Kidney (tissue), 22 donors: Measurements from ENCODE around the gene GJD4. TPM values are rescaled to one million over a fixed set of nuclear protein-coding genes. Genes with fewer than 3 reads are reported as not detected.

ENCODE experiments used
- DNase-seq, 5 donors: peaks; one replicate each; pipeline ENCODE4 v3.0.0-alpha.2; 2013 to 2020
- FAIRE-seq: peaks from 2 replicates; lab custom pipeline; 2012; peaks lifted over from hg19 to GRCh38; lab: Jason Lieb, UNC
- H3K27ac ChIP-seq, 2 donors: one replicate each; pipeline ENCODE4 v1.7.0; 2013; ENCODE audit warnings: low read depth in 2 of 2, low read length in 2 of 2, inconsistent platforms in 1 of 2
- H3K27me3 ChIP-seq: one replicate; pipeline ENCODE4 v1.7.1; 2013; ENCODE audit warnings: low read length, inconsistent platforms; ENCODE audit not compliant: control insufficient read depth, insufficient read depth
- H3K36me3 ChIP-seq, 3 donors: one replicate each; pipeline versions ENCODE4 v1.7.0 to v1.7.1; 2013; ENCODE audit warnings: low read length in 3 of 3, control low read depth in 1 of 3, inconsistent platforms in 1 of 3; ENCODE audit not compliant: insufficient read depth in 3 of 3, control insufficient read depth in 2 of 3
- H3K4me1 ChIP-seq, 3 donors: one replicate each; pipeline versions ENCODE4 v1.7.0 to v1.7.1; 2013; ENCODE audit warnings: low read length in 3 of 3, inconsistent platforms in 1 of 3, low read depth in 1 of 3; ENCODE audit not compliant: control insufficient read depth in 2 of 3, insufficient read depth in 2 of 3
- H3K4me3 ChIP-seq, 3 donors: one replicate each; pipeline versions ENCODE4 v1.7.0 to v1.8.1; 2013; ENCODE audit warnings: low read length in 3 of 3, control low read depth in 1 of 3, inconsistent platforms in 1 of 3
- H3K9ac ChIP-seq, 3 donors: one replicate each; pipeline versions ENCODE4 v1.7.0 to v1.7.1; 2013; ENCODE audit warnings: low read length in 3 of 3, control low read depth in 1 of 3, inconsistent platforms in 1 of 3
- H3K9me3 ChIP-seq, 3 donors: one replicate each; pipeline versions ENCODE4 v1.7.0 to v1.7.1; 2013; ENCODE audit warnings: low read length in 3 of 3, control low read depth in 1 of 3, inconsistent platforms in 1 of 3; ENCODE audit not compliant: control insufficient read depth in 2 of 3, insufficient read depth in 1 of 3
- intact Hi-C: fragments of 100-400 bp; cut with DNase I; formaldehyde crosslinking; loops from one replicate; pipeline ENCODE4 v1.11.1; 2022
- long read RNA-seq, 10 donors: library from polyadenylated mRNA in 1 of 10; unstranded in 1 of 10; transcript quantifications; one replicate each; pipeline ENCODE4 v2.0.0 and lab custom pipeline, GENCODE V29; 2021 to 2026
- polyA plus RNA-seq: library from polyadenylated mRNA; stranded (reverse); fragments of 350-450 nt; fragmentation: Illumina TruSeq; extraction: RNeasy Lipid Tissue Mini Kit (QIAGEN cat#74804); gene quantifications from one replicate; pipeline ENCODE4 v1.2.3, GENCODE V29; 2014; ENCODE audit warnings: low read depth, low replicate concordance; ENCODE audit not compliant: insufficient read depth
- total RNA-seq: library from RNA; stranded (reverse); fragmentation: NEBNext Ultra II Directional; extraction: Animal tissue kit (Norgen Biotek cat#: 25700); gene quantifications from one replicate; pipeline ENCODE4 v1.2.1, GENCODE V29; 2021
- TF ChIP-seq, protein P1 (sequence below): IDR thresholded peaks from 3 replicates; pipeline ENCODE4 v1.5.1; 2012; ENCODE audit warnings: mild to moderate bottlenecking, moderate library complexity, borderline replicate concordance; ENCODE audit not compliant: insufficient read depth; ENCODE audit errors: extremely low read depth
- donor health status: control.
- donor health status: control.
- donor health status: control.
- donor health status: control.
- donor health status: control.
- donor health status: DM: yes; HTN: yes; CAD: no.
- donor health status: Normal renal cell carcinoma (clear cell type).

GJD4 gene
- total RNA-seq (not detected), polyA plus RNA-seq (not detected)
- long read RNA-seq, donor 1, result 0 reads
- long read RNA-seq, donor 2, result 0 reads
- long read RNA-seq, donor 3, result 0 reads
- long read RNA-seq, donor 4, result 0 reads
- long read RNA-seq, donor 5, result 0 reads
- long read RNA-seq, donor 6, result 0 reads
- long read RNA-seq, donor 7, result 0 reads
- long read RNA-seq, donor 8, result 0 reads
- long read RNA-seq, donor 9, result 0 reads
- long read RNA-seq, donor 10, result 0 reads

GRCh38 chr10:35605191-35605590, at the start of gene GJD4:
Gene GJD4, plus strand, starts transcription at chr10:35605341. Its CDS starts 227 bp downstream, at chr10:35605568.
- FAIRE-seq, result no peak
- Histone ChIP-seq H3K9me3 (peaks cover 0 to 6% (median 0%) of the 10 kb centered on the region in 3 donors), H3K4me1 (no peaks in the 10 kb centered on the region), H3K4me3 (no peak within 1 kb of the TSS), H3K27me3 (peaks cover 3% of the 10 kb centered on the region), H3K27ac (no peak within 1 kb of the TSS), H3K9ac (no peak within 1 kb of the TSS), H3K36me3 (no peaks in the 10 kb centered on the region)
- TF ChIP-seq, protein P1, sequence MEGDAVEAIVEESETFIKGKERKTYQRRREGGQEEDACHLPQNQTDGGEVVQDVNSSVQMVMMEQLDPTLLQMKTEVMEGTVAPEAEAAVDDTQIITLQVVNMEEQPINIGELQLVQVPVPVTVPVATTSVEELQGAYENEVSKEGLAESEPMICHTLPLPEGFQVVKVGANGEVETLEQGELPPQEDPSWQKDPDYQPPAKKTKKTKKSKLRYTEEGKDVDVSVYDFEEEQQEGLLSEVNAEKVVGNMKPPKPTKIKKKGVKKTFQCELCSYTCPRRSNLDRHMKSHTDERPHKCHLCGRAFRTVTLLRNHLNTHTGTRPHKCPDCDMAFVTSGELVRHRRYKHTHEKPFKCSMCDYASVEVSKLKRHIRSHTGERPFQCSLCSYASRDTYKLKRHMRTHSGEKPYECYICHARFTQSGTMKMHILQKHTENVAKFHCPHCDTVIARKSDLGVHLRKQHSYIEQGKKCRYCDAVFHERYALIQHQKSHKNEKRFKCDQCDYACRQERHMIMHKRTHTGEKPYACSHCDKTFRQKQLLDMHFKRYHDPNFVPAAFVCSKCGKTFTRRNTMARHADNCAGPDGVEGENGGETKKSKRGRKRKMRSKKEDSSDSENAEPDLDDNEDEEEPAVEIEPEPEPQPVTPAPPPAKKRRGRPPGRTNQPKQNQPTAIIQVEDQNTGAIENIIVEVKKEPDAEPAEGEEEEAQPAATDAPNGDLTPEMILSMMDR, result no peak
- intact Hi-C loops, result no loop called here
- DNase-seq, result no peak

- no peak overlapping the region for H3K9ac ChIP-seq
- no peaks in the 10 kb centered on the region for H3K27me3 ChIP-seq
- H3K4me1 ChIP-seq, result no peaks in the 10 kb centered on the region
- no peak overlapping the region for H3K27ac ChIP-seq
- intact Hi-C loops, result no loop called here
- H3K4me3 ChIP-seq, result no peak overlapping the region
- peaks cover 4 to 7% (median 6%) of the 10 kb centered on the region in 3 donors for H3K36me3 ChIP-seq
- TF ChIP-seq, protein P1, result no peak
- DNase-seq (no peak), FAIRE-seq (no peak)
- H3K9me3 ChIP-seq, result no peaks in the 10 kb centered on the region
These were observed 48.9 kb upstream of the GJD4 start for GRCh38 chr10:35555962-35556930.

DNA sequence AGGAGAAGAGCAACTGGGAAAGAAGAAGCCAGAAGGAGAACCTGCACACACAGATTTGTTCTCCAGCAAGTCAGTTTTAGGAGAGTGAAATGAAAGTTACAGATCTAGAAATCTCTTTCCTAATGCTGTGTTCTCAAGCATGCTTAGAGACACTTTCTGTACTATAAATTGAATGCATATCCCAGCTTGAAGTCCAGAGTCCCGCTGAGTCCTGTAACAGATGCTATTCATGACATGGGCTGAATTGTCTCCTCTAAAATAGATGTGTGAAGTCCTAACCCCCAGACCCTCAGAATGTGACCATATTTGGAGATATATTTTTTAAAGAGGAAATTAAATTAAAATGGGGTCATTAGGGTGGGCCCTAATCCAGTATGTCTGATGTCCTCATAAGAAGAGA, 46.9 kb upstream of the GJD4 start:
- intact Hi-C loops, result no loop called here
- no peak for FAIRE-seq
- TF ChIP-seq, protein P1, result no peak

More for the DNA sequence above, 46.9 kb upstream of the GJD4 start:
- Histone ChIP-seq H3K27me3 (no peaks in the 10 kb centered on the region), H3K9me3 (no peaks in the 10 kb centered on the region), H3K36me3 (peaks cover 4 to 7% (median 4%) of the 10 kb centered on the region in 3 donors), H3K27ac (no peak overlapping the region), H3K9ac (no peak overlapping the region), H3K4me1 (no peaks in the 10 kb centered on the region), H3K4me3 (no peak overlapping the region)
- DNase-seq, result no peak
